Tibial artery (tissue), 4 donors: Measurements from ENCODE around the gene HGFAC.

Experiments used
- DNase-seq, 2 donors: peaks; one replicate each; pipeline ENCODE4 v3.0.0-alpha.2; 2019
- H3K27ac ChIP-seq, 2 donors: fragments of 200-600 bp; sonication (generic) in 1 of 2; 1 replicate in 1 of 2; 2 replicates in 1 of 2; pipeline ENCODE4 v1.5.1; 2018 to 2019; ENCODE audit warnings: mild to moderate bottlenecking in 1 of 2
- H3K27me3 ChIP-seq, 2 donors: fragments of 200-600 bp; sonication (generic) in 1 of 2; one replicate each; pipeline versions ENCODE4 v1.5.1 to v1.6.0; 2016 to 2019
- H3K36me3 ChIP-seq, 3 donors: fragments of 200-600 bp; sonication (generic) in 2 of 3; one replicate each; pipeline ENCODE4 v1.5.1; 2016 to 2019; ENCODE audit warnings: mild to moderate bottlenecking in 2 of 3
- H3K4me1 ChIP-seq, 4 donors: fragments of 200-600 bp; sonication (generic) in 2 of 4; 1 replicate in 3 of 4; 2 replicates in 1 of 4; pipeline ENCODE4 v1.5.1; 2016 to 2019
- H3K4me3 ChIP-seq, 2 donors: fragments of 200-600 bp; sonication (generic) in 1 of 2; 1 replicate in 1 of 2; 2 replicates in 1 of 2; pipeline ENCODE4 v1.5.1; 2018 to 2019; ENCODE audit warnings: mild to moderate bottlenecking in 2 of 2
- H3K9me3 ChIP-seq, 3 donors: fragments of 200-600 bp; sonication (generic) in 1 of 3; one replicate each; pipeline ENCODE4 v1.5.1; 2016 to 2019
- CTCF ChIP-seq, 2 experiments: fragments of 200-600 bp in 1 of 2; fragments of 450-650 bp in 1 of 2; IDR thresholded peaks; one replicate each; pipeline ENCODE4 v1.5.1; 2017 to 2019; ENCODE audit warnings: antibody characterized with exemption in 2 of 2, mild to moderate bottlenecking in 1 of 2, moderate library complexity in 1 of 2
- intact Hi-C: fragments of 100-400 bp; cut with DNase I; formaldehyde crosslinking; loops from one replicate; pipeline ENCODE4 v1.15.0; 2023; ENCODE audit warnings: low total_unique reads

HGFAC gene

GRCh38 chr4:3491681-3492405 lies 50.1 kb downstream of the HGFAC start:
- no peak for DNase-seq

DNA sequence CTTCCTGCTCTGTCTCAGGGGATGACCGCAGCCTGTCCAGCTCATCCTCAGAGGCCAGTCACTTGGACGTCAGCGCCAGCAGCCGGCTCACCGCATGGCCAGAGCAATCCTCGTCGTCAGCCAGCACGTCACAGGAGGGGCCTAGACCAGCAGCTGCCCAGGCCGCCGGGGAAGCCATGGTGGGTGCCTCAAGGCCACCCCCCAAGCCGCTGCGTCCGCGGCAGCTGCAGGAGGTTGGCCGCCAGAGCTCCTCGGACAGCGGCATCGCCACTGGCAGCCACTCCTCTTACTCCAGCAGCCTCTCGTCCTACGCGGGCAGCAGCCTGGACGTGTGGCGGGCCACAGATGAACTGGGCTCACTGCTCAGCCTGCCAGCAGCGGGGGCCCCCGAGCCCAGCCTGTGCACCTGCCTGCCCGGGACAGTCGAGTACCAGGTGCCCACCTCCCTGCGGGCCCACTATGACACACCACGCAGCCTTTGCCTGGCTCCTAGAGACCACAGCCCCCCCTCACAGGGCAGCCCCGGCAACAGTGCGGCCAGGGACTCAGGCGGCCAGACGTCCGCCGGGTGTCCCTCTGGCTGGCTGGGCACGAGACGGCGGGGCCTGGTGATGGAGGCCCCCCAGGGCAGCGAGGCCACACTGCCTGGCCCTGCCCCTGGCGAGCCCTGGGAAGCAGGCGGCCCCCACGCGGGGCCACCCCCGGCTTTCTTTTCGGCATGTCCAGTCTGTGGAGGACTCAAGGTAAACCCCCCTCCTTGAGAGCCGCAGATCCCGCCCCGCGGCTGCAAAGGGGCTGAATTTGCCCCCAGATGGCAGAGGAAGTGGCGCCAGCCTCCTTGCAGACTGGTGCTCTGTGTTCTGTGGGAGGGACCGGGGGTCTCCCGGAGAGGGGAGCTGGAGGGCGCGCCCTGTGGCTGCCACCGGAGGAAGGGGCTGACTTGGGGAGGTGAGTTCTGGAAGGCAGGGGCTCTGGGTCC lies 51.3 kb downstream of the HGFAC start:
- intact Hi-C loops: no loop called here

More at GRCh38 chr4:3491681-3492405, 50.1 kb downstream of the HGFAC start:
- peaks cover 0 to 51% of the 10 kb centered on the region in 2 donors for H3K27me3 ChIP-seq
- intact Hi-C loops: no loop called here
- H3K27ac ChIP-seq: no peak overlapping the region
- H3K4me3 ChIP-seq: no peak overlapping the region
- peaks cover 0 to 8% (median 2%) of the 10 kb centered on the region in 4 donors for H3K4me1 ChIP-seq
- H3K36me3 ChIP-seq: peaks cover 0 to 5% (median 0%) of the 10 kb centered on the region in 3 donors
- TF ChIP-seq CTCF (IDR thresholded peaks at IDR 0.05): no peak
- H3K9me3 ChIP-seq: no peaks in the 10 kb centered on the region

GRCh38 chr4:3493720-3494461 lies 52.1 kb downstream of the HGFAC start:
- DNase-seq: no peak
- intact Hi-C loops: no loop called here
- Histone ChIP-seq H3K9me3 (no peaks in the 10 kb centered on the region), H3K4me3 (no peak overlapping the region), H3K4me1 (peaks cover 0 to 8% (median 2%) of the 10 kb centered on the region in 4 donors), H3K36me3 (peaks cover 0 to 9% (median 0%) of the 10 kb centered on the region in 3 donors), H3K27me3 (peaks cover 0 to 53% of the 10 kb centered on the region in 2 donors), H3K27ac (no peak overlapping the region)
- no peak for TF ChIP-seq CTCF (IDR thresholded peaks at IDR 0.05)

More for the DNA sequence above, 51.3 kb downstream of the HGFAC start:
- Histone ChIP-seq H3K4me1 (peaks cover 0 to 8% (median 2%) of the 10 kb centered on the region in 4 donors), H3K9me3 (no peaks in the 10 kb centered on the region), H3K27ac (no peak overlapping the region), H3K27me3 (peaks cover 0 to 53% of the 10 kb centered on the region in 2 donors), H3K4me3 (no peak overlapping the region), H3K36me3 (peaks cover 0 to 5% (median 0%) of the 10 kb centered on the region in 3 donors)
- no peak for DNase-seq
- no peak for TF ChIP-seq CTCF (IDR thresholded peaks at IDR 0.05)

- no peak for TF ChIP-seq CTCF (IDR thresholded peaks at IDR 0.05)
- intact Hi-C loops: no loop called here
- Histone ChIP-seq H3K27ac (no peak overlapping the region), H3K4me3 (no peak overlapping the region), H3K36me3 (peaks cover 0 to 14% (median 0%) of the 10 kb centered on the region in 3 donors), H3K4me1 (peaks cover 0 to 4% (median 1%) of the 10 kb centered on the region in 4 donors), H3K9me3 (no peaks in the 10 kb centered on the region), H3K27me3 (peaks cover 0 to 53% of the 10 kb centered on the region in 2 donors)
- no peak for DNase-seq
Observed at GRCh38 chr4:3494462-3494871, 52.7 kb downstream of the HGFAC start.
